ENCODE results near the gene ACACB.

GRCh38 chr12:109185441-109185840, 69.1 kb downstream of the ACACB start:
- TF ChIP-seq EP300 (IDR thresholded peaks at IDR 0.05) (no peak), POLR2A (IDR thresholded peaks at IDR 0.05) (no peak), CTCF (IDR thresholded peaks at IDR 0.05) (no peak)

All from tibial nerve (tissue), 4 donors.